ENCODE measurements around the gene PCDHB1. TPM values are rescaled to one million over a fixed set of nuclear protein-coding genes. Genes with fewer than 3 reads are reported as not detected.

Gene PCDHB1
- total RNA-seq, 1 experiment from 2014 or later: not detected

DNA sequence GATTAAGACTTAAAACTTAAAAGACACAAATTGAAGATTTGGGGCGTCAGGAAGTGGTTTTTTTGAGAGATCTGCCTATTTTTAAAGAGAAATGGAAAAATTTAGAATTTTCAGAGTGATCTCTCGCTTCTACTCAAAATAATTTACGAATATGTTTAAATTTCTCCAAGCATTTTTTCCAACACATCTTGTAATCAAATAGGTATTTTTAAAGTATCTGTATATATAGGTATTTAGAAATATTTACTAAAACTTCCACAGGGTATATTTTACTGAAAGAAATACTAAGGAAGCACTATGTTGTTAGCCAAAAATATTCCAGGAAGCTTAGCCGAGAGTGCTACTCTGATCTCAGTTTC, 9.8 kb upstream of the PCDHB1 start:
- CTCF ChIA-PET: interaction anchor here (0.8 to 2.3 kb wide), 8 partner anchors 114 to 220 kb away, joined by 3 to 50 read pairs (median 8); partner anchors contain the start of genes PCDHA10, PCDHA11, PCDHA5 and PCDHA8
- DNase-seq (ENCODE audit: low read depth, low spot score) (no peak), ATAC-seq (no peak)
- no peaks in the 10 kb centered on the region for H3K9me3 ChIP-seq (ENCODE audit: control insufficient read depth in 1 of 2, insufficient read depth in 1 of 2, low read depth in 1 of 2, low read length in 2 of 2)
- H3K4me1 ChIP-seq (ENCODE audit: control insufficient read depth in 1 of 2, insufficient read depth in 2 of 2, low read length in 2 of 2): peaks cover 2 to 10% of the 10 kb centered on the region in 2 experiments; a peak in 2 of 4 replicates
- RAD21 ChIA-PET (ENCODE audit: low non-redundant PET in 1 of 2, low total read pairs in 2 of 2, uncharacterized antibody in 2 of 2, unreplicated experiment in 2 of 2): interaction anchor here (1.1 to 2.4 kb wide), 3 partner anchors 115 to 159 kb away, joined by 3 to 24 read pairs (median 14); partner anchors contain the start of genes PCDHAC1 (in 2 of the 2) and PCDHA13 (in 1 of the 2)
- no peak overlapping the region for H3K9ac ChIP-seq (ENCODE audit: low read length)
- no peaks in the 10 kb centered on the region for H3K79me2 ChIP-seq (ENCODE audit: insufficient read depth, low read length)
- H3K4me2 ChIP-seq (ENCODE audit: low read length): no peak overlapping the region
- no TSS peak for BruUV-seq (replicated peaks)
- H2AFZ ChIP-seq (ENCODE audit: low read depth, low read length, poor library complexity, severe bottlenecking): no peak overlapping the region
- intact Hi-C loops (cut with micrococcal nuclease): loop anchor here (1.0 to 2.0 kb wide), 6 partner anchors 37 to 315 kb away; partner anchors contain the start of genes PCDHA10, PCDHA11, PCDHA13 and PCDHA8
- no peaks in the 10 kb centered on the region for H4K20me1 ChIP-seq (ENCODE audit: insufficient read depth)
- H3K36me3 ChIP-seq (ENCODE audit: control insufficient read depth in 1 of 2, insufficient read depth in 2 of 2, low read length in 2 of 2): no peaks in the 10 kb centered on the region
- TF ChIP-seq ZFX (IDR thresholded peaks at IDR 0.05) (no peak), YY1 (IDR thresholded peaks at IDR 0.05; ENCODE audit: extremely low read depth, insufficient replicate concordance, low read depth, low read length) (no peak), RAD21 (IDR thresholded peaks at IDR 0.05; ENCODE audit: low read depth) (no peak), EZH2phosphoT487 (IDR thresholded peaks at IDR 0.05; ENCODE audit: borderline replicate concordance) (no peak), CBX3 (IDR thresholded peaks at IDR 0.05; ENCODE audit: low read depth) (no peak), ZNF274 (IDR thresholded peaks at IDR 0.05; ENCODE audit: low read depth, low read length) (no peak), TCF7L2 (IDR thresholded peaks at IDR 0.05; ENCODE audit: borderline replicate concordance, extremely low read depth, insufficient read depth, insufficient read length) (no peak), SP1 (IDR thresholded peaks at IDR 0.05; ENCODE audit: low read depth) (no peak), SIN3A (IDR thresholded peaks at IDR 0.05; ENCODE audit: low read depth) (no peak), ELF1 (IDR thresholded peaks at IDR 0.05; ENCODE audit: borderline replicate concordance, low read depth) (no peak)
- TF ChIP-seq, protein P1, sequence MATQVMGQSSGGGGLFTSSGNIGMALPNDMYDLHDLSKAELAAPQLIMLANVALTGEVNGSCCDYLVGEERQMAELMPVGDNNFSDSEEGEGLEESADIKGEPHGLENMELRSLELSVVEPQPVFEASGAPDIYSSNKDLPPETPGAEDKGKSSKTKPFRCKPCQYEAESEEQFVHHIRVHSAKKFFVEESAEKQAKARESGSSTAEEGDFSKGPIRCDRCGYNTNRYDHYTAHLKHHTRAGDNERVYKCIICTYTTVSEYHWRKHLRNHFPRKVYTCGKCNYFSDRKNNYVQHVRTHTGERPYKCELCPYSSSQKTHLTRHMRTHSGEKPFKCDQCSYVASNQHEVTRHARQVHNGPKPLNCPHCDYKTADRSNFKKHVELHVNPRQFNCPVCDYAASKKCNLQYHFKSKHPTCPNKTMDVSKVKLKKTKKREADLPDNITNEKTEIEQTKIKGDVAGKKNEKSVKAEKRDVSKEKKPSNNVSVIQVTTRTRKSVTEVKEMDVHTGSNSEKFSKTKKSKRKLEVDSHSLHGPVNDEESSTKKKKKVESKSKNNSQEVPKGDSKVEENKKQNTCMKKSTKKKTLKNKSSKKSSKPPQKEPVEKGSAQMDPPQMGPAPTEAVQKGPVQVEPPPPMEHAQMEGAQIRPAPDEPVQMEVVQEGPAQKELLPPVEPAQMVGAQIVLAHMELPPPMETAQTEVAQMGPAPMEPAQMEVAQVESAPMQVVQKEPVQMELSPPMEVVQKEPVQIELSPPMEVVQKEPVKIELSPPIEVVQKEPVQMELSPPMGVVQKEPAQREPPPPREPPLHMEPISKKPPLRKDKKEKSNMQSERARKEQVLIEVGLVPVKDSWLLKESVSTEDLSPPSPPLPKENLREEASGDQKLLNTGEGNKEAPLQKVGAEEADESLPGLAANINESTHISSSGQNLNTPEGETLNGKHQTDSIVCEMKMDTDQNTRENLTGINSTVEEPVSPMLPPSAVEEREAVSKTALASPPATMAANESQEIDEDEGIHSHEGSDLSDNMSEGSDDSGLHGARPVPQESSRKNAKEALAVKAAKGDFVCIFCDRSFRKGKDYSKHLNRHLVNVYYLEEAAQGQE (IDR thresholded peaks at IDR 0.05; ENCODE audit: low read depth): no peak
- TF ChIP-seq, protein P2, sequence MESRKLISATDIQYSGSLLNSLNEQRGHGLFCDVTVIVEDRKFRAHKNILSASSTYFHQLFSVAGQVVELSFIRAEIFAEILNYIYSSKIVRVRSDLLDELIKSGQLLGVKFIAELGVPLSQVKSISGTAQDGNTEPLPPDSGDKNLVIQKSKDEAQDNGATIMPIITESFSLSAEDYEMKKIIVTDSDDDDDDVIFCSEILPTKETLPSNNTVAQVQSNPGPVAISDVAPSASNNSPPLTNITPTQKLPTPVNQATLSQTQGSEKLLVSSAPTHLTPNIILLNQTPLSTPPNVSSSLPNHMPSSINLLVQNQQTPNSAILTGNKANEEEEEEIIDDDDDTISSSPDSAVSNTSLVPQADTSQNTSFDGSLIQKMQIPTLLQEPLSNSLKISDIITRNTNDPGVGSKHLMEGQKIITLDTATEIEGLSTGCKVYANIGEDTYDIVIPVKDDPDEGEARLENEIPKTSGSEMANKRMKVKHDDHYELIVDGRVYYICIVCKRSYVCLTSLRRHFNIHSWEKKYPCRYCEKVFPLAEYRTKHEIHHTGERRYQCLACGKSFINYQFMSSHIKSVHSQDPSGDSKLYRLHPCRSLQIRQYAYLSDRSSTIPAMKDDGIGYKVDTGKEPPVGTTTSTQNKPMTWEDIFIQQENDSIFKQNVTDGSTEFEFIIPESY (IDR thresholded peaks at IDR 0.05; ENCODE audit: extremely low read depth, insufficient replicate concordance, low read length): no peak
- TF ChIP-seq, protein P3, sequence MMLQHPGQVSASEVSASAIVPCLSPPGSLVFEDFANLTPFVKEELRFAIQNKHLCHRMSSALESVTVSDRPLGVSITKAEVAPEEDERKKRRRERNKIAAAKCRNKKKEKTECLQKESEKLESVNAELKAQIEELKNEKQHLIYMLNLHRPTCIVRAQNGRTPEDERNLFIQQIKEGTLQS (IDR thresholded peaks at IDR 0.05): no peak
- no peaks in the 10 kb centered on the region for H3K27me3 ChIP-seq (ENCODE audit: insufficient read depth, low read length)
- POLR2A ChIA-PET: interaction anchor here (1.5 kb wide), 1 partner anchor 172 kb away, joined by 4 read pairs; no protein-coding TSS in a partner anchor
- no peaks in the 10 kb centered on the region for H3K9me2 ChIP-seq (ENCODE audit: insufficient read depth)
- no peak overlapping the region for H3K4me3 ChIP-seq (replicated peaks in 1 of 2; ENCODE audit: low read depth in 1 of 2, low read length in 2 of 2)
- H3K27ac ChIP-seq (ENCODE audit: low read depth, low read length): no peak overlapping the region
